Measurements from ENCODE around the gene DNAJC17.

DNA sequence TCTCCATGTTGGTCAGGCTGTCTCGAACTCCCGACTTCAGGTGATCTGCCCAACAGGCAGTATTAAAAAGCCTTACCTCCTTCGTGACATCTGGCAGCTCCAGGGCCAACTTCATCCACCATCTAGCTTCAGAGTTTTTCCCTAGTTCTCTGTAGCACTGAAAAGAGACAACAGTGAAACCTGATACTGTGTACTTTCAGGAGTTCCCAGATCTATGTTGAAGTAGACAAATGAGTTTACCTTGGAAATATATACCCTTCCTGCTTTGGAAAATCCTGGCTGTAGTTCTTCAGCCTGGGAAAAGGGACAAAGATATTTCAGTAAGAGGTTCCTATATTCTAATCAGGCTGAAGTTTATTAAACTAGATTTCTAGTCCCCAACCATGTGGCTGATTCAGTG, 70.2 kb downstream of the DNAJC17 start:
- TF ChIP-seq, protein P1, sequence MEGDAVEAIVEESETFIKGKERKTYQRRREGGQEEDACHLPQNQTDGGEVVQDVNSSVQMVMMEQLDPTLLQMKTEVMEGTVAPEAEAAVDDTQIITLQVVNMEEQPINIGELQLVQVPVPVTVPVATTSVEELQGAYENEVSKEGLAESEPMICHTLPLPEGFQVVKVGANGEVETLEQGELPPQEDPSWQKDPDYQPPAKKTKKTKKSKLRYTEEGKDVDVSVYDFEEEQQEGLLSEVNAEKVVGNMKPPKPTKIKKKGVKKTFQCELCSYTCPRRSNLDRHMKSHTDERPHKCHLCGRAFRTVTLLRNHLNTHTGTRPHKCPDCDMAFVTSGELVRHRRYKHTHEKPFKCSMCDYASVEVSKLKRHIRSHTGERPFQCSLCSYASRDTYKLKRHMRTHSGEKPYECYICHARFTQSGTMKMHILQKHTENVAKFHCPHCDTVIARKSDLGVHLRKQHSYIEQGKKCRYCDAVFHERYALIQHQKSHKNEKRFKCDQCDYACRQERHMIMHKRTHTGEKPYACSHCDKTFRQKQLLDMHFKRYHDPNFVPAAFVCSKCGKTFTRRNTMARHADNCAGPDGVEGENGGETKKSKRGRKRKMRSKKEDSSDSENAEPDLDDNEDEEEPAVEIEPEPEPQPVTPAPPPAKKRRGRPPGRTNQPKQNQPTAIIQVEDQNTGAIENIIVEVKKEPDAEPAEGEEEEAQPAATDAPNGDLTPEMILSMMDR (IDR thresholded peaks at IDR 0.05; ENCODE audit: insufficient read depth, low read length, poor library complexity, severe bottlenecking) = no peak
- TF ChIP-seq EZH2phosphoT487 (conservative IDR thresholded peaks at IDR 0.05; ENCODE audit: low read length) = no peak
